ES-I3 (cell line): ENCODE results near the gene VAV3.

ENCODE experiments used
- H3K36me3 ChIP-seq: 2 replicates; pipeline ENCODE4 v1.6.1; 2013; ENCODE audit warnings: mild to moderate bottlenecking, low read length, control low read depth, moderate library complexity; ENCODE audit not compliant: insufficient read depth
- H3K4me1 ChIP-seq: 2 replicates; pipeline ENCODE4 v1.6.1; 2013; ENCODE audit warnings: mild to moderate bottlenecking, control low read depth, low read length; ENCODE audit not compliant: insufficient read depth
- H3K9ac ChIP-seq: 2 replicates; pipeline ENCODE4 v1.6.1; 2013; ENCODE audit warnings: low read depth, mild to moderate bottlenecking, low read length, moderate library complexity
- H3K9me3 ChIP-seq: 2 replicates; pipeline ENCODE4 v1.6.1; 2013; ENCODE audit warnings: mild to moderate bottlenecking, low read length, moderate library complexity; ENCODE audit not compliant: control insufficient read depth, insufficient read depth

Gene VAV3

GRCh38 chr1:107523061-107523460 lies 441.9 kb downstream of the VAV3 start:
- H3K9me3 ChIP-seq = no peaks in the 10 kb centered on the region
- H3K36me3 ChIP-seq = no peaks in the 10 kb centered on the region
- no peak overlapping the region for H3K9ac ChIP-seq
- peaks cover 10% of the 10 kb centered on the region; the same call in 1 of the 2 replicates for H3K4me1 ChIP-seq
